Mucosa of rectum (tissue), 2 donors: ENCODE results near the gene USH1G.

Experiments
- H3K27ac ChIP-seq, 2 donors: one replicate each; pipeline ENCODE4 v1.7.0; 2013; ENCODE audit warnings: inconsistent platforms in 2 of 2, low read depth in 2 of 2, low read length in 2 of 2
- H3K27me3 ChIP-seq, 2 donors: one replicate each; pipeline ENCODE4 v1.7.0; 2013; ENCODE audit warnings: low read length in 2 of 2; ENCODE audit not compliant: control insufficient read depth in 2 of 2, insufficient read depth in 2 of 2
- H3K36me3 ChIP-seq, 2 donors: one replicate each; pipeline ENCODE4 v1.7.0; 2013; ENCODE audit warnings: low read length in 2 of 2; ENCODE audit not compliant: control insufficient read depth in 2 of 2, insufficient read depth in 2 of 2
- H3K4me1 ChIP-seq, 2 donors: one replicate each; pipeline ENCODE4 v1.7.0; 2013; ENCODE audit warnings: low read length in 2 of 2, mild to moderate bottlenecking in 1 of 2; ENCODE audit not compliant: control insufficient read depth in 2 of 2, insufficient read depth in 2 of 2
- H3K4me3 ChIP-seq, 2 donors: one replicate each; pipeline ENCODE4 v1.7.0; 2013; ENCODE audit warnings: low read length in 2 of 2
- H3K9ac ChIP-seq, 2 donors: one replicate each; pipeline ENCODE4 v1.7.0; 2013; ENCODE audit warnings: low read length in 2 of 2, low read depth in 1 of 2, mild to moderate bottlenecking in 1 of 2
- H3K9me3 ChIP-seq, 2 donors: one replicate each; pipeline ENCODE4 v1.7.0; 2013; ENCODE audit warnings: low read length in 2 of 2; ENCODE audit not compliant: control insufficient read depth in 2 of 2
- donor health status: healthy.
- donor health status: Normal muscosa, but diverticular disease.

Gene USH1G

GRCh38 chr17:74866198-74866835 lies 56.7 kb downstream of the USH1G start:
- Histone ChIP-seq H3K4me3 (no peak overlapping the region), H3K4me1 (peaks cover 10 to 13% of the 10 kb centered on the region in 2 donors), H3K27ac (no peak overlapping the region), H3K36me3 (no peaks in the 10 kb centered on the region), H3K9ac (no peak overlapping the region), H3K27me3 (peaks cover 8% of the 10 kb centered on the region in 2 donors), H3K9me3 (no peaks in the 10 kb centered on the region)
